ENCODE measurements around the gene PLSCR3. TPM values are rescaled to one million over a fixed set of nuclear protein-coding genes. Genes with fewer than 3 reads are reported as not detected.
A peak's percentile ranks its signal among the peaks of the same experiment; 100 is the strongest.

Gene PLSCR3
- total RNA-seq, 2 experiments from 2014 or later, result 63.0 to 66.8 TPM

GRCh38 chr17:7415784-7416183 lies 21.5 kb upstream of the PLSCR3 start:
- Mint-ChIP-seq H3K4me1 (no peaks in the 10 kb centered on the region), H3K4me3 (no peak overlapping the region), H3K27ac (no peak overlapping the region), H3K27me3 (no peaks in the 10 kb centered on the region), H3K36me3 (no peaks in the 10 kb centered on the region), H3K9me3 (no peaks in the 10 kb centered on the region)
- DNase-seq, result no peak

GRCh38 chr17:7414837-7415236 lies 20.5 kb upstream of the PLSCR3 start:
- no peak overlapping the region for H3K4me3 Mint-ChIP-seq
- no peak for DNase-seq
- no peak overlapping the region for H3K27ac Mint-ChIP-seq
- no peaks in the 10 kb centered on the region for H3K27me3 Mint-ChIP-seq
- no peaks in the 10 kb centered on the region for H3K9me3 Mint-ChIP-seq
- no peaks in the 10 kb centered on the region for H3K36me3 Mint-ChIP-seq
- H3K4me1 Mint-ChIP-seq, result no peaks in the 10 kb centered on the region

- Mint-ChIP-seq H3K27me3 (no peaks in the 10 kb centered on the region), H3K9me3 (no peaks in the 10 kb centered on the region), H3K36me3 (no peaks in the 10 kb centered on the region), H3K4me3 (no peak overlapping the region), H3K4me1 (no peaks in the 10 kb centered on the region), H3K27ac (no peak overlapping the region)
- no peak for DNase-seq
Observed at GRCh38 chr17:7413346-7413985, 19.1 kb upstream of the PLSCR3 start.

- H3K36me3 Mint-ChIP-seq, result no peaks in the 10 kb centered on the region
- no peaks in the 10 kb centered on the region for H3K9me3 Mint-ChIP-seq
- H3K4me3 Mint-ChIP-seq, result no peak overlapping the region
- no peaks in the 10 kb centered on the region for H3K27me3 Mint-ChIP-seq
- no peak for DNase-seq
- no peak overlapping the region for H3K27ac Mint-ChIP-seq
- peaks cover 5% of the 10 kb centered on the region for H3K4me1 Mint-ChIP-seq
Observed at GRCh38 chr17:7411427-7411750, 17.1 kb upstream of the PLSCR3 start.

GRCh38 chr17:7410634-7411426 lies 16.5 kb upstream of the PLSCR3 start:
- Mint-ChIP-seq H3K9me3 (no peaks in the 10 kb centered on the region), H3K4me3 (no peak overlapping the region), H3K27me3 (no peaks in the 10 kb centered on the region), H3K36me3 (no peaks in the 10 kb centered on the region), H3K4me1 (peaks cover 8% of the 10 kb centered on the region), H3K27ac (no peak overlapping the region)
- no peak for DNase-seq

- Mint-ChIP-seq H3K36me3 (no peaks in the 10 kb centered on the region), H3K27me3 (no peaks in the 10 kb centered on the region), H3K9me3 (no peaks in the 10 kb centered on the region), H3K4me1 (peaks cover 10% of the 10 kb centered on the region), H3K4me3 (no peak overlapping the region), H3K27ac (no peak overlapping the region)
- DNase-seq, result no peak
Observed at GRCh38 chr17:7409716-7410115, 15.4 kb upstream of the PLSCR3 start.

GRCh38 chr17:7408863-7409262 lies 14.5 kb upstream of the PLSCR3 start:
- Mint-ChIP-seq H3K27me3 (no peaks in the 10 kb centered on the region), H3K27ac (no peak overlapping the region), H3K4me3 (peak overlapping the region; percentile 15), H3K36me3 (no peaks in the 10 kb centered on the region), H3K9me3 (no peaks in the 10 kb centered on the region), H3K4me1 (peaks cover 10% of the 10 kb centered on the region)
- DNase-seq, result no peak

GRCh38 chr17:7408252-7408727 lies 14.0 kb upstream of the PLSCR3 start:
- Mint-ChIP-seq H3K4me1 (peaks cover 10% of the 10 kb centered on the region), H3K27me3 (no peaks in the 10 kb centered on the region), H3K27ac (peak overlapping the region; percentile 16), H3K36me3 (no peaks in the 10 kb centered on the region), H3K9me3 (no peaks in the 10 kb centered on the region), H3K4me3 (no peak overlapping the region)
- DNase-seq, result peak; percentile 56

- Mint-ChIP-seq H3K4me1 (peaks cover 16% of the 10 kb centered on the region), H3K27me3 (no peaks in the 10 kb centered on the region), H3K9me3 (no peaks in the 10 kb centered on the region), H3K4me3 (peak within 1 kb of the TSS; percentile 58), H3K27ac (peak within 1 kb of the TSS; percentile 46), H3K36me3 (no peaks in the 10 kb centered on the region)
- DNase-seq, result no peak
Observed at GRCh38 chr17:7407485-7408251, 13.3 kb upstream of the PLSCR3 start, which contains the start of gene NLGN2. TSS of gene NLGN2 (plus strand) at chr17:7407845. CDS start at chr17:7408256, 411 bp downstream.

- Mint-ChIP-seq H3K4me3 (no peak overlapping the region), H3K27ac (no peak overlapping the region), H3K27me3 (no peaks in the 10 kb centered on the region), H3K36me3 (no peaks in the 10 kb centered on the region), H3K4me1 (peaks cover 16% of the 10 kb centered on the region), H3K9me3 (no peaks in the 10 kb centered on the region)
- no peak for DNase-seq
Observed at GRCh38 chr17:7407082-7407481, 12.8 kb upstream of the PLSCR3 start.

GRCh38 chr17:7406235-7406825 lies 12.0 kb upstream of the PLSCR3 start:
- Mint-ChIP-seq H3K36me3 (peaks cover 2% of the 10 kb centered on the region), H3K4me3 (peak overlapping the region; percentile 44), H3K4me1 (peaks cover 16% of the 10 kb centered on the region), H3K9me3 (no peaks in the 10 kb centered on the region), H3K27ac (no peak overlapping the region), H3K27me3 (no peaks in the 10 kb centered on the region)
- DNase-seq, result no peak

- Mint-ChIP-seq H3K36me3 (peaks cover 2% of the 10 kb centered on the region), H3K27me3 (no peaks in the 10 kb centered on the region), H3K4me3 (peak overlapping the region; percentile 81), H3K4me1 (peaks cover 16% of the 10 kb centered on the region), H3K27ac (no peak overlapping the region), H3K9me3 (no peaks in the 10 kb centered on the region)
- DNase-seq, result no peak
Observed at GRCh38 chr17:7405350-7406234, 11.3 kb upstream of the PLSCR3 start.

GRCh38 chr17:7404737-7405349 lies 10.5 kb upstream of the PLSCR3 start:
- Mint-ChIP-seq H3K9me3 (no peaks in the 10 kb centered on the region), H3K27ac (peak overlapping the region; percentile 95), H3K36me3 (peaks cover 2% of the 10 kb centered on the region), H3K4me3 (peak overlapping the region; percentile 95), H3K27me3 (no peaks in the 10 kb centered on the region), H3K4me1 (peaks cover 16% of the 10 kb centered on the region)
- DNase-seq, result peak; percentile 72
